IPS-18a (cell line): Measurements from ENCODE around the gene BMP7.

Source experiments
- H3K27ac ChIP-seq: one replicate; pipeline ENCODE4 v1.5.1; 2013; ENCODE audit warnings: low read length
- H3K27me3 ChIP-seq: one replicate; pipeline ENCODE4 v1.6.1; 2013; ENCODE audit warnings: mild to moderate bottlenecking, low read length; ENCODE audit not compliant: control insufficient read depth, insufficient read depth
- H3K36me3 ChIP-seq: one replicate; pipeline ENCODE4 v1.6.1; 2013; ENCODE audit warnings: low read depth, low read length; ENCODE audit not compliant: control insufficient read depth
- H3K4me1 ChIP-seq: one replicate; pipeline ENCODE4 v1.6.1; 2013; ENCODE audit warnings: low read depth, low read length; ENCODE audit not compliant: control insufficient read depth
- H3K4me3 ChIP-seq: one replicate; pipeline ENCODE4 v1.5.1; 2013; ENCODE audit warnings: low read length
- H3K9ac ChIP-seq: one replicate; pipeline ENCODE4 v1.6.1; 2013; ENCODE audit warnings: mild to moderate bottlenecking, low read length, moderate library complexity
- H3K9me3 ChIP-seq: one replicate; pipeline ENCODE4 v1.6.1; 2013; ENCODE audit warnings: low read depth, low read length; ENCODE audit not compliant: control insufficient read depth

The BMP7 gene

GRCh38 chr20:57266291-57267157 lies at the start of gene BMP7:
Gene BMP7 (minus strand): TSS chr20:57266641. CDS start chr20:57266122, 519 bp downstream.
- Histone ChIP-seq H3K9ac (peak within 1 kb of the TSS; percentile 32), H3K36me3 (no peaks in the 10 kb centered on the region), H3K27me3 (peaks cover 95% of the 10 kb centered on the region), H3K4me1 (peaks cover 48% of the 10 kb centered on the region), H3K27ac (no peak within 1 kb of the TSS), H3K9me3 (no peaks in the 10 kb centered on the region), H3K4me3 (peak within 1 kb of the TSS; percentile 66)

GRCh38 chr20:57315976-57316480 lies 49.6 kb upstream of the BMP7 start:
- no peak overlapping the region for H3K4me3 ChIP-seq
- no peak overlapping the region for H3K9ac ChIP-seq
- no peaks in the 10 kb centered on the region for H3K27me3 ChIP-seq
- no peaks in the 10 kb centered on the region for H3K9me3 ChIP-seq
- H3K4me1 ChIP-seq = no peaks in the 10 kb centered on the region
- no peak overlapping the region for H3K27ac ChIP-seq
- no peaks in the 10 kb centered on the region for H3K36me3 ChIP-seq

- Histone ChIP-seq H3K4me3 (no peak overlapping the region), H3K27me3 (no peaks in the 10 kb centered on the region), H3K36me3 (no peaks in the 10 kb centered on the region), H3K9ac (no peak overlapping the region), H3K4me1 (no peaks in the 10 kb centered on the region), H3K27ac (no peak overlapping the region), H3K9me3 (no peaks in the 10 kb centered on the region)
These were observed 48.9 kb upstream of the BMP7 start for GRCh38 chr20:57315083-57315975.

GRCh38 chr20:57313951-57314350 lies 47.5 kb upstream of the BMP7 start:
- H3K4me1 ChIP-seq = no peaks in the 10 kb centered on the region
- no peaks in the 10 kb centered on the region for H3K27me3 ChIP-seq
- no peaks in the 10 kb centered on the region for H3K36me3 ChIP-seq
- no peaks in the 10 kb centered on the region for H3K9me3 ChIP-seq
- H3K4me3 ChIP-seq = no peak overlapping the region
- H3K27ac ChIP-seq = no peak overlapping the region
- H3K9ac ChIP-seq = no peak overlapping the region

GRCh38 chr20:57313230-57313629 lies 46.8 kb upstream of the BMP7 start:
- H3K9me3 ChIP-seq = no peaks in the 10 kb centered on the region
- no peak overlapping the region for H3K9ac ChIP-seq
- H3K36me3 ChIP-seq = no peaks in the 10 kb centered on the region
- H3K4me1 ChIP-seq = no peaks in the 10 kb centered on the region
- H3K4me3 ChIP-seq = no peak overlapping the region
- H3K27me3 ChIP-seq = no peaks in the 10 kb centered on the region
- H3K27ac ChIP-seq = no peak overlapping the region

GRCh38 chr20:57312138-57312537 lies 45.7 kb upstream of the BMP7 start:
- Histone ChIP-seq H3K27ac (no peak overlapping the region), H3K36me3 (no peaks in the 10 kb centered on the region), H3K9ac (no peak overlapping the region), H3K9me3 (no peaks in the 10 kb centered on the region), H3K4me1 (no peaks in the 10 kb centered on the region), H3K4me3 (no peak overlapping the region), H3K27me3 (no peaks in the 10 kb centered on the region)

GRCh38 chr20:57310821-57311514 lies 44.5 kb upstream of the BMP7 start:
- H3K27ac ChIP-seq = no peak overlapping the region
- H3K9me3 ChIP-seq = no peaks in the 10 kb centered on the region
- H3K9ac ChIP-seq = no peak overlapping the region
- H3K4me1 ChIP-seq = no peaks in the 10 kb centered on the region
- H3K4me3 ChIP-seq = no peak overlapping the region
- no peaks in the 10 kb centered on the region for H3K27me3 ChIP-seq
- H3K36me3 ChIP-seq = no peaks in the 10 kb centered on the region

GRCh38 chr20:57309544-57310115 lies 43.2 kb upstream of the BMP7 start:
- Histone ChIP-seq H3K27me3 (no peaks in the 10 kb centered on the region), H3K4me1 (no peaks in the 10 kb centered on the region), H3K9me3 (no peaks in the 10 kb centered on the region), H3K9ac (no peak overlapping the region), H3K4me3 (no peak overlapping the region), H3K27ac (no peak overlapping the region), H3K36me3 (no peaks in the 10 kb centered on the region)

- H3K4me1 ChIP-seq = no peaks in the 10 kb centered on the region
- H3K27me3 ChIP-seq = no peaks in the 10 kb centered on the region
- no peaks in the 10 kb centered on the region for H3K9me3 ChIP-seq
- no peaks in the 10 kb centered on the region for H3K36me3 ChIP-seq
- H3K9ac ChIP-seq = no peak overlapping the region
- H3K27ac ChIP-seq = no peak overlapping the region
- no peak overlapping the region for H3K4me3 ChIP-seq
These were observed 42.2 kb upstream of the BMP7 start for GRCh38 chr20:57308451-57309271.

- no peaks in the 10 kb centered on the region for H3K27me3 ChIP-seq
- H3K27ac ChIP-seq = no peak overlapping the region
- H3K9ac ChIP-seq = no peak overlapping the region
- no peaks in the 10 kb centered on the region for H3K4me1 ChIP-seq
- no peaks in the 10 kb centered on the region for H3K36me3 ChIP-seq
- H3K9me3 ChIP-seq = no peaks in the 10 kb centered on the region
- H3K4me3 ChIP-seq = no peak overlapping the region
These were observed 40.3 kb upstream of the BMP7 start for GRCh38 chr20:57306747-57307146.
